ENCODE data around the gene WDR7.
A peak's percentile ranks its signal among the peaks of the same experiment; 100 is the strongest.

WDR7 gene

GRCh38 chr18:57004366-57005121 lies 353.4 kb downstream of the WDR7 start:
- DNase-seq: no peak

GRCh38 chr18:57008001-57008686 lies 357.0 kb downstream of the WDR7 start:
- no peak for DNase-seq

GRCh38 chr18:57009844-57010243 lies 358.7 kb downstream of the WDR7 start:
- no peak for DNase-seq

GRCh38 chr18:57014772-57015413 lies 363.7 kb downstream of the WDR7 start:
- DNase-seq: no peak

- DNase-seq: no peak
These were observed 364.3 kb downstream of the WDR7 start for GRCh38 chr18:57015451-57015850.

DNA sequence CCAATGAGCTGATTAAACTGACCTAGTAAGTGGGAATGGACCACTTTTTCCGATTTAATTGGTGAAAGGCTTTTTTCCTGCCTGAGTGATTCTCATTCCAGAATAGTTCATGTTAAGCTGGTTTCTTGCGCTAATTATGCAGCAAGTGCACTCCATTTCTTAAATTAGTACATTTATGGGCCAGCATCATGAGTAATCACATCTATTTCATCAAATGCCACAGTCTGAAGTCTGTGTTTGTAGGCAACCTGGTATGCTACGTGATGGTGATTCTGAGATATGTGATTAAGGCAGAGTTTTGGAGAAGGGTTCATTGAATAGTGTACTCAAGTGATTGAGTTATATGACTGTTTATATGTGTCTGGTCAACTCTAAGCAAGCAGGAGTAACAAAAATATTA lies 367.7 kb downstream of the WDR7 start:
- no peak for DNase-seq

GRCh38 chr18:57022716-57023115 lies 371.6 kb downstream of the WDR7 start:
- no peak for DNase-seq

GRCh38 chr18:57023275-57023882 lies 372.2 kb downstream of the WDR7 start:
- no peak for DNase-seq

- DNase-seq: no peak
These were observed 374.4 kb downstream of the WDR7 start for GRCh38 chr18:57025540-57025939.

- DNase-seq: no peak
These were observed 375.2 kb downstream of the WDR7 start for GRCh38 chr18:57026316-57026715.

DNA sequence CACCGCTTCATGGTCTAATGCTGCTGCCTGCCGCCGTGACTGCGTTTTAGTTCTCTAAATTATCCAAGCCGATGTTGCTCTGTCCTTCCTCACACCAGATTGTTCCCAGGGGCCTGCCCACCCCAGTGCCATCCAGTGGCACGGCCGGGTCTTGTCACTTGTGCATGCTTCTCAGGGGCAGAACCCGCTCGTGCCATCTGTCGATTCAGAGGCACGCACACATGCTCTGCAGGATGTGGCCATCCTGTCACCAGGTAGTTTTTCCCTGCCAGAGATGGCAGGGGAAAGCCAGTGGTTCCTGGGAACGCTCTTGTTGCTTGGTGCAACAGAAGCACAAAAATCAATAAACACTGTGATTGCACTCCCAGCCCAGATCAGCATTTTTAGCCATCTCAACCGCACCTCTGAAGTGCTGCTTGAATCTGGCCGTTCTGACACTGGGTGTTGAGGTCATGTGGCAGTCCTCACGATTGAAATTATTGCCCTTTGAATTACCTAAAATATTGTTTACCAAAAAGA lies 376.1 kb downstream of the WDR7 start:
- no peak for DNase-seq

GRCh38 chr18:57029761-57030160 lies 378.6 kb downstream of the WDR7 start:
- DNase-seq: no peak

- DNase-seq: no peak
These were observed 379.3 kb downstream of the WDR7 start for GRCh38 chr18:57030417-57030816.

DNA sequence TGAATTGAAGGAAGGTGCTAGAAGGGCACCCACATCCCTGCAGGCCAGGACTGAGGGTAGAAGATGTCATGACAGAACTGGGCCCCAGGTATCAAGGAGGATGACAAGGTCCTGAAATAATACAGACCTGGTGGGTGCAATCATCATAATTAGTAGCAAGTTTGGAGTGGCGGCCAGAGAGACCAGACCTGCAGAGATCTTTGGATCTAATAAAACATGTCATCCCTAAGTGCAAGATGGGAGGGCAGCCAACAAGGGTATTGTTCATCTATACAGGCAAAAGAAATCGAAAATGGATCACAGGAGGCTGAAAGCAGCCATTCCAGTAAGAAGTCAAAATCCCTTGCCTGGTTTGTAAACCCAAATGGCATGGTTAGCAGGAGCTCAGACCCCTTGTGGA lies 384.4 kb downstream of the WDR7 start:
- DNase-seq: no peak

DNA sequence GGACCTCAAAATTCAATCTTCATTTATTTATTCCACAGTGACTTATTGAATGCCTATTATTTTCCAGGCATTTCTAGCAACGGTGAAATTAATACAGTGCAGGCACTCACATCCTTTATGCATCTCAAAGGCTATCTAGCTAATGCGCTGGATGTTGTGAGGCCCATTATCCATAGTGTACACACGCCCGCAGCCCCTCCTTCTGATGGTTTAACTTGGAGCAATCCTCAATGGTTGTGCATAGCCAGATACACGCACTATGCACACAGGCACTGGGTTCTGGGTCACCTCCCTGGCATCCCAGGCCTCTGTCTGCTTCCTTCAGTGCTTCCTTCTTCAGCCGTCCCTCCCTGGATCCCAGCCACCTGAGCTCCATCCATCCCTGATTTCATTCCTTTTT lies 387.2 kb downstream of the WDR7 start:
- DNase-seq: no peak

GRCh38 chr18:57040175-57040574 lies 389.0 kb downstream of the WDR7 start:
- DNase-seq: no peak

GRCh38 chr18:57043241-57043640 lies 392.1 kb downstream of the WDR7 start:
- DNase-seq: no peak

DNA sequence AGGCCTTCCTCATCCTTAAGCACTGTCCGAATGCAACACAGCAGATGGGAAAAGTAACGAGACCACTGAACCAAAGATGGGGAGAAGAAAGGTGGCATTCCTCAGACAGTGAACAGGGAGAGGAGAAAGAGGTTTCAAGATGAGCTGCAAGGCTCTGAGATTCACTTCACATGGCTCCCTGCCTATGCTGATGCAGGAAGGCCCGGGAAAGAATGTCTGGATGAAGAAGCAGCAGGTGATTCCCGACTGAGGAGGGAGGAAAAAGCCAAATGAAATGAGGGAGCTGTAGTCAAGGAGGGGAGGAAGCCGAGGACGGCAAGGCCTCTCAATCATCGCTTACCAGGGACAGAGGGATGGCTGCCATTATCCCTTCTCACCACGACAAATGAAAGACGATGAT lies 397.2 kb downstream of the WDR7 start:
- no peak for DNase-seq

- no peak for DNase-seq
These were observed 397.7 kb downstream of the WDR7 start for GRCh38 chr18:57048859-57049258.

- no peak for DNase-seq
These were observed 399.3 kb downstream of the WDR7 start for GRCh38 chr18:57050310-57050949.

- DNase-seq: no peak
These were observed 400.0 kb downstream of the WDR7 start for GRCh38 chr18:57051021-57051656.

GRCh38 chr18:57051657-57052044 lies 400.5 kb downstream of the WDR7 start:
- DNase-seq: peak; percentile 30

All from femur (tissue), 1 donor.